ENCODE measurements around the gene PGC.

Gene PGC

GRCh38 chr6:41740366-41741162 lies 6.6 kb downstream of the PGC start:
- no peaks in the 10 kb centered on the region for H3K27me3 ChIP-seq (ENCODE audit: insufficient read depth, low read length)
- H3K9me3 ChIP-seq (ENCODE audit: insufficient read depth, low read depth, low read length), result no peaks in the 10 kb centered on the region
- peaks cover 4% of the 10 kb centered on the region; the same call in 1 of the 2 replicates for H3K4me1 ChIP-seq (ENCODE audit: insufficient read depth, low read length)
- H3K27ac ChIP-seq (ENCODE audit: low read length), result no peak overlapping the region
- H3K4me3 ChIP-seq (ENCODE audit: low read length), result no peak overlapping the region
- H3K9ac ChIP-seq (ENCODE audit: low read depth, low read length), result no peak overlapping the region
- no peaks in the 10 kb centered on the region for H3K36me3 ChIP-seq (ENCODE audit: insufficient read depth, low read depth, low read length)

- Histone ChIP-seq H3K4me3 (ENCODE audit: low read length) (no peak overlapping the region), H3K36me3 (ENCODE audit: insufficient read depth, low read depth, low read length) (no peaks in the 10 kb centered on the region), H3K9ac (ENCODE audit: low read depth, low read length) (no peak overlapping the region), H3K27me3 (ENCODE audit: insufficient read depth, low read length) (no peaks in the 10 kb centered on the region), H3K4me1 (ENCODE audit: insufficient read depth, low read length) (peaks cover 4% of the 10 kb centered on the region; the same call in 1 of the 2 replicates), H3K9me3 (ENCODE audit: insufficient read depth, low read depth, low read length) (no peaks in the 10 kb centered on the region), H3K27ac (ENCODE audit: low read length) (no peak overlapping the region)
These were observed 8.2 kb downstream of the PGC start for GRCh38 chr6:41739041-41739440.

- H3K4me1 ChIP-seq (ENCODE audit: insufficient read depth, low read length), result peaks cover 9% of the 10 kb centered on the region
- no peaks in the 10 kb centered on the region for H3K36me3 ChIP-seq (ENCODE audit: insufficient read depth, low read depth, low read length)
- H3K27ac ChIP-seq (ENCODE audit: low read length), result no peak overlapping the region
- no peaks in the 10 kb centered on the region for H3K9me3 ChIP-seq (ENCODE audit: insufficient read depth, low read depth, low read length)
- no peak overlapping the region for H3K4me3 ChIP-seq (ENCODE audit: low read length)
- H3K27me3 ChIP-seq (ENCODE audit: insufficient read depth, low read length), result peaks cover 12% of the 10 kb centered on the region
- H3K9ac ChIP-seq (ENCODE audit: low read depth, low read length), result no peak overlapping the region
These were observed 9.5 kb downstream of the PGC start for GRCh38 chr6:41737591-41738130.

- Histone ChIP-seq H3K4me1 (ENCODE audit: insufficient read depth, low read length) (peaks cover 13% of the 10 kb centered on the region), H3K4me3 (ENCODE audit: low read length) (no peak overlapping the region), H3K36me3 (ENCODE audit: insufficient read depth, low read depth, low read length) (no peaks in the 10 kb centered on the region), H3K9me3 (ENCODE audit: insufficient read depth, low read depth, low read length) (no peaks in the 10 kb centered on the region), H3K27ac (ENCODE audit: low read length) (no peak overlapping the region), H3K27me3 (ENCODE audit: insufficient read depth, low read length) (peaks cover 19% of the 10 kb centered on the region), H3K9ac (ENCODE audit: low read depth, low read length) (no peak overlapping the region)
These were observed 10.2 kb downstream of the PGC start for GRCh38 chr6:41736800-41737555.

GRCh38 chr6:41736186-41736733 lies 10.9 kb downstream of the PGC start:
- H3K4me1 ChIP-seq (ENCODE audit: insufficient read depth, low read length), result peaks cover 13% of the 10 kb centered on the region
- H3K27me3 ChIP-seq (ENCODE audit: insufficient read depth, low read length), result peaks cover 23% of the 10 kb centered on the region
- H3K4me3 ChIP-seq (ENCODE audit: low read length), result peak overlapping the region; percentile 48
- H3K36me3 ChIP-seq (ENCODE audit: insufficient read depth, low read depth, low read length), result no peaks in the 10 kb centered on the region
- H3K27ac ChIP-seq (ENCODE audit: low read length), result no peak overlapping the region
- H3K9me3 ChIP-seq (ENCODE audit: insufficient read depth, low read depth, low read length), result no peaks in the 10 kb centered on the region
- no peak overlapping the region for H3K9ac ChIP-seq (ENCODE audit: low read depth, low read length)

- Histone ChIP-seq H3K27me3 (ENCODE audit: insufficient read depth, low read length) (peaks cover 23% of the 10 kb centered on the region), H3K9ac (ENCODE audit: low read depth, low read length) (no peak within 1 kb of the TSS), H3K27ac (ENCODE audit: low read length) (no peak within 1 kb of the TSS), H3K9me3 (ENCODE audit: insufficient read depth, low read depth, low read length) (no peaks in the 10 kb centered on the region), H3K36me3 (ENCODE audit: insufficient read depth, low read depth, low read length) (no peaks in the 10 kb centered on the region), H3K4me3 (ENCODE audit: low read length) (peak within 1 kb of the TSS; percentile 57), H3K4me1 (ENCODE audit: insufficient read depth, low read length) (peaks cover 16% of the 10 kb centered on the region)
These were observed 11.6 kb downstream of the PGC start, which contains the start of gene TFEB for GRCh38 chr6:41735427-41736185. TSS of gene TFEB (minus strand) at chr6:41735608. CDS start at chr6:41691213, 44,395 bp downstream.

- no peaks in the 10 kb centered on the region for H3K36me3 ChIP-seq (ENCODE audit: insufficient read depth, low read depth, low read length)
- no peak overlapping the region for H3K27ac ChIP-seq (ENCODE audit: low read length)
- H3K4me1 ChIP-seq (ENCODE audit: insufficient read depth, low read length), result peaks cover 23% of the 10 kb centered on the region
- H3K27me3 ChIP-seq (ENCODE audit: insufficient read depth, low read length), result peaks cover 23% of the 10 kb centered on the region
- no peaks in the 10 kb centered on the region for H3K9me3 ChIP-seq (ENCODE audit: insufficient read depth, low read depth, low read length)
- H3K9ac ChIP-seq (ENCODE audit: low read depth, low read length), result no peak overlapping the region
- peak overlapping the region; percentile 57; the same call in 1 of the 2 replicates for H3K4me3 ChIP-seq (ENCODE audit: low read length)
These were observed 12.4 kb downstream of the PGC start for GRCh38 chr6:41734666-41735426.

GRCh38 chr6:41733707-41734665 lies 13.2 kb downstream of the PGC start:
- Histone ChIP-seq H3K9me3 (ENCODE audit: insufficient read depth, low read depth, low read length) (no peaks in the 10 kb centered on the region), H3K27me3 (ENCODE audit: insufficient read depth, low read length) (peaks cover 23% of the 10 kb centered on the region), H3K36me3 (ENCODE audit: insufficient read depth, low read depth, low read length) (no peaks in the 10 kb centered on the region), H3K27ac (ENCODE audit: low read length) (no peak overlapping the region), H3K9ac (ENCODE audit: low read depth, low read length) (peak overlapping the region; percentile 14; the same call in 1 of the 2 replicates), H3K4me3 (ENCODE audit: low read length) (peak overlapping the region; percentile 72), H3K4me1 (ENCODE audit: insufficient read depth, low read length) (peaks cover 27% of the 10 kb centered on the region)

GRCh38 chr6:41733360-41733706 lies 13.9 kb downstream of the PGC start:
- H3K9ac ChIP-seq (ENCODE audit: low read depth, low read length), result peak overlapping the region; percentile 14; the same call in 1 of the 2 replicates
- H3K27ac ChIP-seq (ENCODE audit: low read length), result no peak overlapping the region

More at GRCh38 chr6:41733360-41733706, 13.9 kb downstream of the PGC start:
- H3K4me3 ChIP-seq (ENCODE audit: low read length), result peak overlapping the region; percentile 72
- no peaks in the 10 kb centered on the region for H3K9me3 ChIP-seq (ENCODE audit: insufficient read depth, low read depth, low read length)
- H3K36me3 ChIP-seq (ENCODE audit: insufficient read depth, low read depth, low read length), result no peaks in the 10 kb centered on the region
- peaks cover 27% of the 10 kb centered on the region for H3K4me1 ChIP-seq (ENCODE audit: insufficient read depth, low read length)
- peaks cover 23% of the 10 kb centered on the region for H3K27me3 ChIP-seq (ENCODE audit: insufficient read depth, low read length)
